ENCODE measurements around the gene FHL3. TPM values are rescaled to one million over a fixed set of nuclear protein-coding genes. Genes with fewer than 3 reads are reported as not detected.

Gene FHL3
- total and polyA plus RNA-seq, 9 of the 15 experiments (the other 6 are each of a cell fraction or from before 2014, with no cell fraction given): 6.1 to 144 (median 34.1) TPM

DNA sequence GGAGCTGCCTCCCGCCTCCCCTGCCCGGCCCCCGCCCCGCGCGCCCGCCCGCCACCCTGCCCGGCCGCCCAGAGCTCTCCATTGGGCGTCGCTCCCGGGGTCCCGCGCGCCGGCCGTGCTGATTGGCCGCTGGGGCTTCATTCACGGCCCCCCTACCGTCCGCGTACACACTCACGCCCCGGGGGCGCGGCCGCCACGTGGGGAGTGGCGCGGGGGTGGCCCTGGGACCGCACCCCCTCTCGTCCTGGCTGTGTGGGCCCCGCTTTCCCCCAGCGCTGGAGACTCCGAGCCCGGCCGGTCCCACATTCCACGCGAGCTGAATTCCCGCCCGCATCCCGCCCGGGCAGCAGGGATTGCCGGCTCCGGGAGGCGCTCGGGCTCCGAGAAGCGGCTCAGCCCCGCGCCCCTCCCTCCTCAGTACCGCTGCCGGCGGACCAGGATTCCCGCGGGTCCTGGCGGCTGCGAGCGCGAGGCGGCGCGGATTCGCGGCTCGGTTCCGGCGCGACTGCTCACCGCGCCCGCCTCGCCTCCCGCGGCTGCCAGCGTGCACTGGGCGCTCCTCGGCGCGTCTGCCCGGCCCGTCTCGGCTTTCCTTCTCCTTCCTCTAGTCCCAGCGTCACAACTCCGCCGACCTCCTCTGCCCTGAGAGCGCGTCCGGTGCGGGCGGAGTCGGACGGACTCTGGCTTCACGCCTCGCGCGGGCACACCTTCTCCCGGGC lies 41.7 kb upstream of the FHL3 start (continued):
- TF ChIP-seq, protein P1, sequence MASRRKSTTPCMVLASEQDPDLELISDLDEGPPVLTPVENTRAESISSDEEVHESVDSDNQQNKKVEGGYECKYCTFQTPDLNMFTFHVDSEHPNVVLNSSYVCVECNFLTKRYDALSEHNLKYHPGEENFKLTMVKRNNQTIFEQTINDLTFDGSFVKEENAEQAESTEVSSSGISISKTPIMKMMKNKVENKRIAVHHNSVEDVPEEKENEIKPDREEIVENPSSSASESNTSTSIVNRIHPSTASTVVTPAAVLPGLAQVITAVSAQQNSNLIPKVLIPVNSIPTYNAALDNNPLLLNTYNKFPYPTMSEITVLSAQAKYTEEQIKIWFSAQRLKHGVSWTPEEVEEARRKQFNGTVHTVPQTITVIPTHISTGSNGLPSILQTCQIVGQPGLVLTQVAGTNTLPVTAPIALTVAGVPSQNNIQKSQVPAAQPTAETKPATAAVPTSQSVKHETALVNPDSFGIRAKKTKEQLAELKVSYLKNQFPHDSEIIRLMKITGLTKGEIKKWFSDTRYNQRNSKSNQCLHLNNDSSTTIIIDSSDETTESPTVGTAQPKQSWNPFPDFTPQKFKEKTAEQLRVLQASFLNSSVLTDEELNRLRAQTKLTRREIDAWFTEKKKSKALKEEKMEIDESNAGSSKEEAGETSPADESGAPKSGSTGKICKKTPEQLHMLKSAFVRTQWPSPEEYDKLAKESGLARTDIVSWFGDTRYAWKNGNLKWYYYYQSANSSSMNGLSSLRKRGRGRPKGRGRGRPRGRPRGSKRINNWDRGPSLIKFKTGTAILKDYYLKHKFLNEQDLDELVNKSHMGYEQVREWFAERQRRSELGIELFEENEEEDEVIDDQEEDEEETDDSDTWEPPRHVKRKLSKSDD (conservative IDR thresholded peaks at IDR 0.05; ENCODE audit: low read length): no peak
- TF ChIP-seq CSDE1 (IDR thresholded peaks at IDR 0.05): no peak
- no peak for TF ChIP-seq ATF2 (CRISPR knock-in tag; IDR thresholded peaks at IDR 0.05)
- 0 out of 2 replicates have a peak, but pooled peaks have one; percentile 17 for TF ChIP-seq ZBTB1 (CRISPR knock-in tag; IDR thresholded peaks at IDR 0.05; ENCODE audit: borderline replicate concordance, low read depth)
- peak; percentile 82 for TF ChIP-seq MAX (CRISPR knock-in tag; IDR thresholded peaks at IDR 0.05)
- no peak for TF ChIP-seq FOXP1 (CRISPR knock-in tag; IDR thresholded peaks at IDR 0.05)
- TF ChIP-seq U2AF1 (optimal IDR thresholded peaks at IDR 0.05; ENCODE audit: low read depth, low read length): peak; percentile 55
- TF ChIP-seq CBX2 (IDR thresholded peaks at IDR 0.05; ENCODE audit: insufficient read depth, low read length, poor library complexity, severe bottlenecking): no peak
- peak; percentile 36; the same call in 1 of the 2 replicates for TF ChIP-seq CREM (IDR thresholded peaks at IDR 0.05; ENCODE audit: low read depth)
- peak; percentile 86 for TF ChIP-seq PCBP1 (IDR thresholded peaks at IDR 0.05; ENCODE audit: low read depth, low read length, poor library complexity, severe bottlenecking)
- peak; percentile 23; the same call in 1 of the 2 replicates for TF ChIP-seq GABPA (tag; conservative IDR thresholded peaks at IDR 0.05; ENCODE audit: low read depth)
- TF ChIP-seq SNRNP70 (optimal IDR thresholded peaks at IDR 0.05; ENCODE audit: low read depth, low read length): no peak
- peak; percentile 71 for TF ChIP-seq RBM25 (IDR thresholded peaks at IDR 0.05; ENCODE audit: low read depth, low read length, severe bottlenecking)
- TF ChIP-seq RBM39 (optimal IDR thresholded peaks at IDR 0.05; ENCODE audit: low read depth, low read length): no peak
- peak; percentile 60 for TF ChIP-seq SAP30 (IDR thresholded peaks at IDR 0.05; ENCODE audit: borderline replicate concordance, insufficient read depth, low read depth, low read length, poor library complexity, severe bottlenecking)
- no peak for TF ChIP-seq ETV1 (tag; conservative IDR thresholded peaks at IDR 0.05; ENCODE audit: low read depth)
- TF ChIP-seq, protein P2, sequence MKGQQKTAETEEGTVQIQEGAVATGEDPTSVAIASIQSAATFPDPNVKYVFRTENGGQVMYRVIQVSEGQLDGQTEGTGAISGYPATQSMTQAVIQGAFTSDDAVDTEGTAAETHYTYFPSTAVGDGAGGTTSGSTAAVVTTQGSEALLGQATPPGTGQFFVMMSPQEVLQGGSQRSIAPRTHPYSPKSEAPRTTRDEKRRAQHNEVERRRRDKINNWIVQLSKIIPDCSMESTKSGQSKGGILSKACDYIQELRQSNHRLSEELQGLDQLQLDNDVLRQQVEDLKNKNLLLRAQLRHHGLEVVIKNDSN (CRISPR knock-in tag; IDR thresholded peaks at IDR 0.05): peak; percentile 39; the same call in 1 of the 2 replicates
- peak; percentile 87 for TF ChIP-seq EGR1 (conservative IDR thresholded peaks at IDR 0.05)
- TF ChIP-seq SMARCE1 (IDR thresholded peaks at IDR 0.05): no peak
- TF ChIP-seq CREB3L1 (IDR thresholded peaks at IDR 0.05; ENCODE audit: borderline replicate concordance, low read depth): peak; percentile 46; the same call in 1 of the 2 replicates
- no peak for TF ChIP-seq TGIF2 (CRISPR knock-in tag; IDR thresholded peaks at IDR 0.05)
